NT2/D1 (cell line): ENCODE data around the gene TTC24.

Experiments used
- DNase-seq: peaks from one replicate; pipeline ENCODE4 v3.0.0-alpha.2; 2011; ENCODE audit warnings: low read depth, low spot score
- H3K27me3 ChIP-seq: 2 replicates; pipeline ENCODE4 v1.6.0; 2011; ENCODE audit warnings: mild to moderate bottlenecking; ENCODE audit not compliant: insufficient read length, insufficient read depth
- H3K36me3 ChIP-seq: 2 replicates; pipeline ENCODE4 v1.6.1; 2011; ENCODE audit warnings: mild to moderate bottlenecking, low read length, mixed read lengths; ENCODE audit not compliant: insufficient read depth, insufficient read length
- H3K4me1 ChIP-seq: 2 replicates; pipeline ENCODE4 v1.5.1; 2011; ENCODE audit not compliant: insufficient read depth, insufficient read length
- H3K4me3 ChIP-seq: 2 replicates; pipeline ENCODE4 v1.5.1; 2011; ENCODE audit warnings: low read depth; ENCODE audit not compliant: insufficient read length
- H3K9ac ChIP-seq: 2 replicates; pipeline ENCODE4 v1.6.0; 2011; ENCODE audit warnings: low read depth; ENCODE audit not compliant: insufficient read length
- H3K9me3 ChIP-seq: 2 replicates; pipeline ENCODE4 v1.5.1; 2011; ENCODE audit warnings: mild to moderate bottlenecking, low read length; ENCODE audit not compliant: insufficient read depth
- SUZ12 ChIP-seq: IDR thresholded peaks from 2 replicates; pipeline ENCODE4 v1.6.1; 2011; ENCODE audit not compliant: insufficient read length, insufficient read depth; ENCODE audit errors: extremely low read depth
- YY1 ChIP-seq: IDR thresholded peaks from 2 replicates; pipeline ENCODE4 v1.6.1; 2011; ENCODE audit not compliant: insufficient read length, insufficient read depth
- ZNF274 ChIP-seq: IDR thresholded peaks from 2 replicates; pipeline ENCODE4 v1.6.1; 2011; ENCODE audit warnings: mild to moderate bottlenecking, low read depth, low read length

The TTC24 gene

GRCh38 chr1:156590326-156591180 is 11.0 kb downstream of the TTC24 start:
- H3K4me1 ChIP-seq = peaks cover 9% of the 10 kb centered on the region
- no peaks in the 10 kb centered on the region for H3K27me3 ChIP-seq
- H3K36me3 ChIP-seq = peaks cover 32% of the 10 kb centered on the region
- H3K4me3 ChIP-seq = peak overlapping the region; percentile 93
- TF ChIP-seq ZNF274 (no peak), SUZ12 (no peak), YY1 (no peak)
- H3K9ac ChIP-seq = peak overlapping the region; percentile 97
- no peak for DNase-seq
- H3K9me3 ChIP-seq = no peaks in the 10 kb centered on the region

GRCh38 chr1:156591181-156591431 is 11.6 kb downstream of the TTC24 start:
- no peaks in the 10 kb centered on the region for H3K9me3 ChIP-seq
- TF ChIP-seq ZNF274 = no peak
- TF ChIP-seq YY1 = no peak
- no peak for TF ChIP-seq SUZ12
- H3K36me3 ChIP-seq = peaks cover 38% of the 10 kb centered on the region
- no peak for DNase-seq
- H3K27me3 ChIP-seq = no peaks in the 10 kb centered on the region
- H3K9ac ChIP-seq = peak overlapping the region; percentile 97
- H3K4me1 ChIP-seq = peaks cover 9% of the 10 kb centered on the region
- H3K4me3 ChIP-seq = peak overlapping the region; percentile 93

- H3K36me3 ChIP-seq = peaks cover 43% of the 10 kb centered on the region
- no peaks in the 10 kb centered on the region for H3K9me3 ChIP-seq
- H3K27me3 ChIP-seq = no peaks in the 10 kb centered on the region
- no peak for TF ChIP-seq ZNF274
- no peak for TF ChIP-seq YY1
- no peak for TF ChIP-seq SUZ12
- H3K9ac ChIP-seq = peak within 1 kb of the TSS; percentile 97
- peaks cover 9% of the 10 kb centered on the region for H3K4me1 ChIP-seq
- H3K4me3 ChIP-seq = peak within 1 kb of the TSS; percentile 93
- peak; percentile 69 for DNase-seq
These were observed 12.1 kb downstream of the TTC24 start, which contains the start of gene NAXE for GRCh38 chr1:156591432-156592157. NAXE (plus strand) TSS chr1:156591776; CDS start chr1:156591805, 29 bp downstream.

- H3K9ac ChIP-seq = peak overlapping the region; percentile 97
- no peak for DNase-seq
- H3K4me1 ChIP-seq = peaks cover 9% of the 10 kb centered on the region
- peak overlapping the region; percentile 93 for H3K4me3 ChIP-seq
- H3K36me3 ChIP-seq = peaks cover 50% of the 10 kb centered on the region
- H3K27me3 ChIP-seq = no peaks in the 10 kb centered on the region
- TF ChIP-seq ZNF274 (no peak), SUZ12 (no peak), YY1 (no peak)
- no peaks in the 10 kb centered on the region for H3K9me3 ChIP-seq
These were observed 12.8 kb downstream of the TTC24 start for GRCh38 chr1:156592158-156592909.

- Histone ChIP-seq H3K36me3 (peaks cover 58% of the 10 kb centered on the region), H3K9ac (peak overlapping the region; percentile 12), H3K4me1 (peaks cover 9% of the 10 kb centered on the region), H3K4me3 (peak overlapping the region; percentile 93), H3K9me3 (no peaks in the 10 kb centered on the region), H3K27me3 (no peaks in the 10 kb centered on the region)
- no peak for TF ChIP-seq YY1
- no peak for TF ChIP-seq ZNF274
- no peak for TF ChIP-seq SUZ12
- no peak for DNase-seq
These were observed 13.6 kb downstream of the TTC24 start for GRCh38 chr1:156592910-156593660.

- Histone ChIP-seq H3K36me3 (peaks cover 63% of the 10 kb centered on the region), H3K9me3 (no peaks in the 10 kb centered on the region), H3K4me3 (no peak overlapping the region), H3K9ac (no peak overlapping the region), H3K4me1 (peaks cover 9% of the 10 kb centered on the region), H3K27me3 (no peaks in the 10 kb centered on the region)
- DNase-seq = no peak
- TF ChIP-seq YY1 = no peak
- no peak for TF ChIP-seq ZNF274
- TF ChIP-seq SUZ12 = no peak
These were observed 14.1 kb downstream of the TTC24 start for GRCh38 chr1:156593661-156593989.
